GM18519 (cell line): Measurements from ENCODE around the gene BIRC3.
"Not testable (repeated sequence)": the region's sequence is repeated elsewhere in the genome, so short reads cannot be mapped to it uniquely, and the experiment has no call there.

Experiments used
- ATAC-seq: cut with Tn5 transposase; IDR thresholded peaks from one replicate; pipeline ENCODE4 v1.9.1; 2021; ENCODE audit warnings: mild to moderate bottlenecking, moderate library complexity; ENCODE audit not compliant: unreplicated experiment, low FRiP score

Gene BIRC3

DNA sequence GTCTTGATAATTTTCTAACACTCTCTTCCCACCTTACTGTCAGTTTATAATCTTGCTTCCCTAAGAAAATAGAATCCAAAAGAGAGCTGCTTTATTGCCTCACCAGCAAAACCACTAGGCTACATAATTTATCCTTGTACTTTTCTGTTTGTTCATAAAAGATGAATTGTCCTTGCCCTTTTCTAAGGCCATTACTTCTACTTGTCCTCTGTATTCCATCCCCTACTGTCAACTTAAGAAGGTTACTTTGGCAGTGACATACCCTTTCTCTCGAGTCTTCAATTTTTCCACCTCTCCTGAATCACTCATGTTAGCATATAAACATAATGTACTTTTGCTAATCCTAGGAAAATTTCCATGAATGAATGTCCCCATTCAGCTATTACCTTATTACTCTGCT lies 47.7 kb downstream of the BIRC3 start:
- ATAC-seq = no peak

DNA sequence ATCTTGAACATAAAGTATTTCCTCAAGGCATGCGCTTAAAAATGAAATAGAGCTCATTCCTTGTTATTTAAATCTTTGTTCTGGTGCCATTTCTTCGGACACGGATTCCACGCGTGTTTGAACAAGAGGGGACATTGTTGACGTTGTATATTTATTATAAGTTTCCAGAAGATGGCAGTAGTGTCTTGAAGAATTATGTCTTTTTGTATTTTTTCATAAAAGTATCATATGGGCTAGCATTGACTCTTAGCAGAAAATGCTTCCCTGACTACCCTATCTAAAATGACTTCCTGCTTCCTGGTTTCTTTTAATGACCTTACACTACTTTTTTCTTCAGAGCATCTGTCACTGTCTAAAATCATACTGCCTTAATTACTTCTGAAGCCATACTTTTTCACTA lies 50.1 kb downstream of the BIRC3 start:
- ATAC-seq = no peak

DNA sequence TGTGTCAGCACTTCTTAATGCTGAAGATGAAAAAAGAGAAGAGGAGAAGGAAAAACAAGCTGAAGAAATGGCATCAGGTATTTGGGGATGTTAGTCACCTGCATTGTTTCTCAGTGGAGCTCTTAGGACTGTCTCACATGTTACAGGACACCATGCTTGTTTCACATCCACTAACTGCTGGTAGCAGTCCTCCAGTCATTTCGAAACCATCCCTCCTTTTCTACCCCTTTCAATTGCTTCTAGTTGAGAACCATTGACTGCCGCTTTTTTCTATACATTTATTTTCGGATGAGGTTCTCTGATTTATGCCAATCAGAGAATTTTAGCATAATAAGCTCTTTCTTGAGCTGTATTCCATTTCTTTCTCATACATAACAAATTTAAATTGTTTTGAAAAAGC lies 51.2 kb downstream of the BIRC3 start:
- peak; percentile 100 for ATAC-seq

DNA sequence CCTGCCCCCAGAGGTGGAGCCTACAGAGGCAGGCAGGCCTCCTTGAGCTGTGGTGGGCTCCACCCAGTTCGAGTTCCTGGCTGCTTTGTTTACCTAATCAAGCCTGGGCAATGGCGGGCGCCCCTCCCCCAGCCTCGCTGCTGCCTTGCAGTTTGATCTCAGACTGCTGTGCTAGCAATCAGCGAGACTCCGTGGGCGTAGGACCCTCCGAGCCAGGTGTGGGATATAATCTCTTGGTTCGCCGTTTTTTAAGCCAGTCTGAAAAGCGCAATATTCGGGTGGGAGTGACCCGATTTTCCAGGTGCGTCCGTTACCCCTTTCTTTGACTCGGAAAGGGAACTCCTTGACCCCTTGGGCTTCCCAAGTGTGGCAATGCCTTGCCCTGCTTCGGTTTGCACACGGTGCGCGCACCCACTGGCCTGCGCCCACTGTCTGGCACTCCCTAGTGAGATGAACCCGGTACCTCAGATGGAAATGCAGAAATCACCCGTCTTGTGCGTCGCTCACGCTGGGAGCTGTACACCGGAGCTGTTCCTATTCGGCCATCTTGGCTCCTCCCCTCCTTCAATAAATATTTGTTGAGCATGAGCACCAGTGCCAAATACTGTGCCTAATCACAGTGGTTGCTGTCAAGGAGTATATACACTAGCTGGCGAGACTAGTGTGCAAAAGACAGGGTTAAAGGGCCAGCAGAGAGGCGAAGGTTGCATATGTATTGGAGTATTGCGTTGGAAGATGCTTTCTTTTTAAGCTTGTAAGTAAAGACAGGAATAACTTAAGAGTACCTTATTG lies 57.5 kb downstream of the BIRC3 start:
- ATAC-seq = not testable (repeated sequence)

DNA sequence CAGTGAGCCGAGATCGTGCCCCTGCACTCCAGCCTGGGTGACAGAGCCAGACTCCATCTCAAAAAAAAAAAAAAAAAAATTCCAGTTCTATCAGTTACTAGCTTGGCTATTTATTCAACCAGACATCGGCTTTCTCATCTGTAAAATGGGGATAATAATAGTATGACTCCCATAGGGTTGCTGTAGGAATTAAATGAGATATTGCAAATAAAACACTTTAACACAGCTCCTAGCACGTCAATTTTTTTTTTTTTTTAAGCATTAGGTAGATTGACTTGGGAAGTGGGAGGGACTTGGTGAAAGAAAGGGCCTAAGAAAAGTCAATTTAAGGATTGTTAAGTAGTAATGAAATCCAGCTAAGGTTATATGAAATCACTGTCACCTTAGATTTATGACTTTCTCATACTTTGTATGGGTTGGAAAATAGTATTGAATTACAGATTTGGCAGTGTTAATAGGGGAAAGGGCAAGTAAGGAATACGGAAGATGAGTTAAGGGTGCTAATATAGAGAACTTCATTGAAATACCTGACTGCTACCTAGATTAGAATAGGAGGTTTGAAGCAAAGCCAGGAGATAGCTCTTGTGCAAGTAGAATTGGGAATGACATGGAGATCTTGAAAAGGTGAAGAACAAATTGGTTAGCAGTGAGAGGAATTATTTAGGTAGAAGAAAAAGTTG lies 58.6 kb downstream of the BIRC3 start:
- ATAC-seq = no peak

DNA sequence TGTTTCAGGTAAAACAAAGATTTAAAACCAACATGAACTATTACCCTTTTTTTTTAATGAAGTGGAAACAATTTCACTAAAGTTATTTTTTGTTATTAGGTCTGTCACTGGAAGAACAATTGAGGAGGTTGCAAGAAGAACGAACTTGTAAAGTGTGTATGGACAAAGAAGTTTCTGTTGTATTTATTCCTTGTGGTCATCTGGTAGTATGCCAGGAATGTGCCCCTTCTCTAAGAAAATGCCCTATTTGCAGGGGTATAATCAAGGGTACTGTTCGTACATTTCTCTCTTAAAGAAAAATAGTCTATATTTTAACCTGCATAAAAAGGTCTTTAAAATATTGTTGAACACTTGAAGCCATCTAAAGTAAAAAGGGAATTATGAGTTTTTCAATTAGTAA lies 60.6 kb downstream of the BIRC3 start:
- no peak for ATAC-seq

DNA sequence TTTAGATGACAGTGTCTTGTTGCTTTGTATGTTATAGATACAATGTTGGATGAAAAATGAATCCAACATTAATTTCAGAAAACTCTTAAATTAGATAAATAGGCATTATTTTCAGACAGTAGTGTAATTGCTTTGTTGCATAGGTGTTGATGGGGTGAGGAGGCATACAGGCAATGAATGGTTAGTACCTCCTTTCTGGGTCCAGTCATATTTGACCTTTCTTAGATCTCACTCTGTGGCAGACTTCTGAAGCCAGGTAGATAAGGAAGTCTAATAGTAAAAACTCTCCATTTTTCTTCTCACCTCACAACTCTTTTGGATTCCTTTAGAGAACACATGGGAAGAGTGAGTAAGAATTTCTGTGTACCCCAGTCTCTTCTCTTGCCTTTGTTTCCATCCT lies 61.5 kb downstream of the BIRC3 start:
- no peak for ATAC-seq

DNA sequence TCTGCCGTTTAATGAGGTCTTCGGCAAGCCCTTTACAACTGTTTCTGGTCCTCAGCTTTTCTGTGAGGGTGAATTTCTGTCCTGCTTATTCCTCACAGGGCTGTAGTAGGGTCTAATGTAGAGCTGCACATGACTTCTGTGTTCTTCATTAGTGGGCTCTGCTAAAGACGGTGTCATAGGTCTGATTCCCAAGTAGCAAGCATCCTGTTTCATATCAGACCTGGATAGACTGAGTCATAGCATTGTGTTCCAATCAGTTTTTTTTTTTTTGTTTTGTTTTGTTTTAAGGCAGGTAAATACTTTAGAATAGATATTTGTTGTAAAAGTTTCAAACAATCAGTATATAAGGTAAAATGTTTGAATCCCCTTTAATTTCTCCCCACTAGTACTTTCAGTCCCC lies 65.1 kb downstream of the BIRC3 start:
- ATAC-seq = no peak

DNA sequence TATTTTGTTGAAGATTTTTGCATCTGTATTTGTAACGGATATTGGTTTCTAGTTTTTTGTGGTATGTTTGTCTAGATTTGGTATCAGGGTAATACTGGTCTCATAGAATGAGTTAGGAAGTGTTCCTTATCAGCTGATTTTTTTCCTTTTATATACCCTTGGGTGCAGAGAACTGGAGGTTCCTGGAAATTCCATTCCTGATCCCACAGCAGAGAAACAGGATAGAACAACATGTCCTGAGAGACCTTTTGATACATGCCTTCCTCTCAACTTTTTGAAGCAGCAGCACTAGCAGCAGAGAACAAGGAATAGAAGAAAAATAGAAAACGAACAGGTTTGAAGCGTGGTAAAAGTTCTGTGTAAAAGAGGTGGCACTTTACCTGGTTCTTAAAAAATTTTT lies 66.6 kb downstream of the BIRC3 start:
- no peak for ATAC-seq

DNA sequence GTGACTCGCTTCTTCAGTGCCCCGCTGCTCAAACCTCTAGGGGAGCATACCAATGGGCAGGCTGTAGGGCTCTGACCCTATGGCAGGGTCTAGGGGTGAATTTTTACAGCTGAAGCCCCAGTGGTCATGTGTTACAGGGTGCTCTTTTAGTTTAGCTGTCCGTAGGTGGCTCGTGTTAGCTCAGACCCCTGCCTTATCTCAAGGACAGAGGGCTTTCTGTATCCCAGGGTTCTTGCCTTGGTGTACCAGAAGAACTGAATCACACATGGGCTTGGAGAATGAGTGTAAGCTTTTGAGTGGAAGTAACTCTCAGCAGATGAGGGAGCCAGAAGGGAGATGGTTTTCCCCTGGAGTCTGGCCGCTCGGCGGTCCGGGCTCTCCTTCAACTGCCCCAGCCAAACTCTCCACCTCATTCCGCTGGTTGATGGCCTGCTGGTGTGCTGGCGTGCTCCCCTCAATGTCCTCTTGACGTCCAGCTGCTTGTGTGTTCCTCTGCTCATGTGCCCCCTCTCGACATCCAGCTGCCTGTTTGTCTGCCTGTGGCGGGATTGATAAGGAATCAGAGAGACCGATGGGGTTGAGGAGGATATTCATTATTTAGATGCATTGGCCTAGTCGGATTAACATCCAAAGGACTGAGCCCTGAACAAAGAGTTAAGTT lies 67.3 kb downstream of the BIRC3 start:
- ATAC-seq = no peak

DNA sequence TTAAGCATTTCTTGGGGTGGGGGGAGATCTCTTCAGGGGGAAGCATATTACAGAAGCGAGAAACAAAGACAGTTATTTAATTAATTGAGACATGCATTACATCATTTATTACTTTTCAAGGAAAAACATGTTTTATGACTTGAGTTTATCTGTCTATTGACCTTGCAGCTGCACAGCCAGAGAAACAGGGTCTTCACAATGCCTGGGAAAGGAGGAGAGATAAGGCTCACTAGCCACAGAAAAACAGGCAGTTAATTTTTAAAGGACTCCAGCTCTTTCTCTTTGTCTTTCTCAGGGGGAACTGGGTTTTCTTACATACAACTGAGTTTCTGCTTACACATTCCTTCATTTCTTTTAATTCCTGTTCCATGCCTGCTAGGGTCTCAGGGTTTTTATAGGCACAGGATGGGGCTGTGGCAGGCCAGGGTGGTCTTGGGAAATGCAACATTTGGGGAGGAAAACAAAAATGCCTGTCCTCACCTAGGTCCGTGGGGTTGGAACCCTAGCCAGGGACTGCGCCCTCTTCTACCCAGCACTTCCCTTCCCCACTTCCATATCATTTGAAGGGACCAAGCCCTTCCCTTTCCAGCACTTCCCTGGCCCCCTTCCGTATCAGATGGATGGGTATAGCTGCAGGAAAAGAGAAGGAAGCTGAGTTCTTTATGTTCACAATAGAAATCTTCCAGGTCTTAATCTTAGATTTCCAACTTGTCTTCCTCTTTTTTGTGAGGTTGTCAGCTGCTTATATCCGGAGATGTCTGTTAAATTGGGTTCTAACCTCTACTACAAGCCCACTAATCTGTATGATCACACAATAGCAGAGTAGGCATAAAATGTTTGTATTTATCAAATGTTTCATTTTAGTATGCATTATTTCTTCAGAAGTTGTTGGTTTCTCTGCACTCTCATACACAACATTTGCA lies 68.1 kb downstream of the BIRC3 start:
- no peak for ATAC-seq

DNA sequence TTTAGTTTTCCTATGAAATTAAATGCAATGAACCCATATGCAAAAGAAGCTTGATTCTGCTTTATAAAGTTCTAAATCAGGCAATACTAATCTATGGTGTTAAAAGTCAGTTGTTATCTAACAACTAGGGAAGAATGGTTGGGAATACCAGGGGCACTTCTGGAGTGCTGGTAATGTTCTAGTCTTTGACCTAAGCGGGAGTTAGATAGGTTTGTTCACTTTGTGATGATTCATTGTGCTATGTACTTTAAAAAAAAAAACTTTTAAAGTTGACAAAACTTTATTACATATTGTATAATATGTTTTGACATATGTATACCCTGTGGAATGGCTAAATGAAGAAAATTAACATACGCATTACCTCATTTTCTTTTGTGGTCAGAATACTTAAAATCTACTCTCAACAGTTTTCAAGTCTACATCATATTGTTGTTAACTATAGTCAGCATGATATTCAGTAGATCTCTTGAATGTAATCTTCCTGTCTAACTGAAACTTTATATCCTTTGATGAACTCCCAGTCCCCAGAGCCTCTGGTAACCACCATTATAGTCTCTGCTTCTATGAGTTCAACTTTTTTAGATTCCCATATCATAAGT lies 69.0 kb downstream of the BIRC3 start:
- ATAC-seq = no peak

DNA sequence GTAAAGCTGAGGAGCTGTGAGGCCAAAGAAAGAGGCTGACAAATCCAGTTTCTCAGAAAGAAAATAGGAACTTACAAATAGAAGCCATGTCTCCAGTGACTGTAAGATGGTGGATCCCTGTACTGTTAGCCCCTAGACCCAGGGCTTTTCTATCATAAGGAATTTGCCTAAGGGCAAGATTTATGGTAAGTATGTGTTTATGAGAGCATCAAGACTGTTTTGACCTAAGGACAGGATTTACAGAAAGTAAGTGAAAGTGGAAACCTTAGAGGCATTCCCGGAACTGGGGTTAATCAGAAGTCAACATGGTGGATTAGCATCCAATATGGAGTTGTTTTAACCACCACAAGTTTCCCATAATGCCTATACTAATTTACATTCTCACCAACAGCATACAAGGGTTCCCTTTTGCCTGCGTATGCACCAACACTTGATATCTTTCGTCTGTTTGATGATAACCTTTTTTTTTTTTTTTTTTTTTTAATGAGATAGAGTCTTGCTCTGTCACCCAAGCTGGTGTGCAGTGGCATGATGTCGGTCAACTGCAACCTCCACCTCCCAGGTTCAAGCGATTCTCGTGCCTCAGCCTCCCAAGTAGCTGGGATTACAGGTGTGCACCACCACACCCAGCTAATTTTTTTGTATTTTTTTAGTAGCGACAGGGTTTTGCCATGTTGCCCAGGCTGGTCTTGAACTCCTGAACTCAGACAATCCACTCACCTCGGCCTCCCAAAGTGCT lies 69.9 kb downstream of the BIRC3 start:
- ATAC-seq = no peak
